Left ventricle myocardium superior (tissue), 1 donor: ENCODE data around the gene MAOB. TPM values are rescaled to one million over a fixed set of nuclear protein-coding genes. Genes with fewer than 3 reads are reported as not detected.
"Not testable (repeated sequence)": the region's sequence is repeated elsewhere in the genome, so short reads cannot be mapped to it uniquely, and the experiment has no call there.

ENCODE experiments used
- ATAC-seq: fragments of 200-7000 bp; cut with Tn5 transposase; one replicate; pipeline ENCODE4 v1.9.1; 2020; ENCODE audit warnings: mild to moderate bottlenecking, moderate library complexity
- DNase-seq: peaks from one replicate; pipeline ENCODE4 v3.0.0-alpha.2; 2020
- intact Hi-C: fragments of 100-400 bp; cut with micrococcal nuclease; formaldehyde crosslinking; loops from one replicate; pipeline ENCODE4 v1.11.0; 2022
- total RNA-seq: library from RNA; stranded (reverse); fragmentation: NEBNext Ultra II Directional; extraction: Animal tissue kit (Norgen Biotek cat#: 25700); gene quantifications from one replicate; pipeline ENCODE4 v1.2.1, GENCODE V29; 2021
- donor health status: DM: no; HTN: yes; CAD: no; lungs with severe emphysema.

Gene MAOB
- total RNA-seq, 1 donor from 2014 or later: 126 TPM

- DNase-seq, ATAC-seq, intact Hi-C loops: not testable (repeated sequence)
Observed at GRCh38 chrX:43725227-43725626, 157.0 kb downstream of the MAOB start.

- no peak for DNase-seq
- intact Hi-C loops: no loop called here
- no peak for ATAC-seq
Observed at GRCh38 chrX:43720961-43721360, 161.3 kb downstream of the MAOB start.

- no peak for ATAC-seq
- intact Hi-C loops: no loop called here
- DNase-seq: no peak
Observed at GRCh38 chrX:43720082-43720481, 162.2 kb downstream of the MAOB start.

- intact Hi-C loops: no loop called here
- no peak for ATAC-seq
- no peak for DNase-seq
Observed at GRCh38 chrX:43718956-43719355, 163.3 kb downstream of the MAOB start.

- ATAC-seq (no peak), DNase-seq (no peak)
- intact Hi-C loops: no loop called here
Observed at GRCh38 chrX:43718546-43718945, 163.7 kb downstream of the MAOB start.

- ATAC-seq: no peak
- intact Hi-C loops: no loop called here
- DNase-seq: no peak
Observed at GRCh38 chrX:43718081-43718480, 164.2 kb downstream of the MAOB start.

GRCh38 chrX:43717161-43717560 lies 165.1 kb downstream of the MAOB start:
- DNase-seq: no peak
- ATAC-seq: no peak
- intact Hi-C loops: no loop called here

- ATAC-seq (no peak), DNase-seq (no peak)
- intact Hi-C loops: no loop called here
Observed at GRCh38 chrX:43716696-43717095, 165.6 kb downstream of the MAOB start.

Other genes with a start within 250 kb of the MAOB start
- 103 TPM for gene MAOA, start 226.2 kb downstream of the MAOB start, total RNA-seq
- not detected for gene NDP, start 90.9 kb upstream of the MAOB start, total RNA-seq